Cardiac fibroblast (primary cell): ENCODE measurements around the gene FAM240B.

Experiments used
- DNase-seq, 2 donors: peaks; one replicate each; pipeline versions ENCODE4 v3.0.0 to v3.0.0-alpha.2; 2010; ENCODE audit warnings: low read depth in 2 of 2
- H3K4me3 ChIP-seq, 2 donors: replicated peaks in 1 of 2; 1 replicate in 1 of 2; 2 replicates in 1 of 2; pipeline ENCODE4 v1.5.1; 2011; ENCODE audit warnings: low read depth in 2 of 2, low read length in 2 of 2, mild to moderate bottlenecking in 2 of 2, moderate library complexity in 1 of 2
- CTCF ChIP-seq: IDR thresholded peaks from one replicate; pipeline ENCODE4 v1.5.1; 2011; ENCODE audit warnings: low read depth, mild to moderate bottlenecking, low read length, inconsistent platforms

FAM240B gene

DNA sequence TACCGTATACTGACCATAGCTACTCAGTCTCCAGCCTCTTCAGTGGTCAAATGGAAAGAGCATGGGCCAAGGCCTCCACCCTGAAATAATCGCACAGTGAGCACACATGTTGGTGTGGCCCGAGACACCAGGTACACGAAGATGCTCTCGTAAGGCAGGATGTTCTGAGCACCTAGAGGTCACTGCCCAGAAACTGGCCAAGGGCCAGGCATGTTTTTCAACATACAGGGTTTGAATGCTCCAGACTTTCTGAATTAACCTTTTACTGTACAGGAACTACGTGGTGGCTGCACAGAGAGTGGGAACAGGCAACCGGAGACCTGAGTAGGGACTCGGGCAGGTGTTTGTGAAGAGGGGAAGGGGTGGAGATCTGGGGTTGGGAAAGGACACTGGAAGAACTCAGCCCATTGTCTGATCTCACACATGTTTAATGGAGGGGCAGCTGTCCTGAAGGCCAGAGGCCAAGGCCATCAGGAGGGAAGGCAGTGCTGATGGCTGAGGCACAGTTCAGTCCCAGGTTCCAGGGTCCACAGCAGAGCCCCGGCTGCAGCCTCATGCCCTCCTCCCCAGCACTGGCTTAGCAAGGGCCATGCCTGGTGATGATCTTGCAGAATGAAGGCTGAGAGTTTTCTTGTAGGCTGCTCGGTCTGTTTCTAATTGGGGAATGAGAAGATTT is 51.0 kb downstream of the FAM240B start:
- no peak overlapping the region for H3K4me3 ChIP-seq
- no peak for DNase-seq
- no peak for TF ChIP-seq CTCF

DNA sequence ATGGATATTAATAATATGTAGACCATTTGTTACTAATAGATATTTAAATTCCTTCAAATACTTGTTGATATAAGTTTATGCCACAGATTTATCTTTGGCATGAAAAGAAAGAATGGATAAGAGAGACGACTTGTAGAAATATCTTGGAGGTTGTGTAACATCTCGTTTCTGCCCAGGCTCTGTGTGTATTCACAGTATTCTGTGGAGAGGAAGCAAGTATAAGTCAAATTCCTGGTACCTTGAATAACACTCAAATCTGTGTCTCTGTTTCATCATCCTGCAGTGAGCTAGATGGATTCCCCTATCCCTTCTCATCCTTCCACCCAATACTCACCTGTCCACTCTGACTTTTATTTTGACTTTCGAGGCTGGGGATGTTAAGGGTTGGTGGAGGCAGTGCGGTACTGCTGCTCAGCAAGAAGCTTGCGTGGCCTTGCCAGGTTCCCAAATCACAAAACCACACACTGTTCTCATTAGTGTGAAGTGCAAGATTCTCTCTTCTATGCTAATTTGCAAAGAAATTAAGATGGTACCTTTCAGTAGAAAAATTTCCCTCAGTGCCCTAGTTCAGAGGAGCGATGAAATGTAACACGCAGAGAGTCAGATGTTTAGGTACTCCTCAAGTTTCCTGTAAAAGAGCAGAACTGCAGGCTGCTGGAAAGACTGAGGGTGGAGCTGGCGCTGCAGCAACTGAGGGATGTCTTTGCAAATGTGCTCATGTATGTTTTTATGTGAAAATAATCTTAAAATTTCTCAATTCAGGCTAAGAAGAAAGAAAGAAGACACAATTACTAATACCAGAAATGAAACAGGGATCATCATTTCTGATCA is 57.0 kb downstream of the FAM240B start:
- no peak overlapping the region for H3K4me3 ChIP-seq
- peak; percentile 9 for TF ChIP-seq CTCF
- DNase-seq: peak; percentile 39 to 51

- no peak for DNase-seq
- no peak overlapping the region for H3K4me3 ChIP-seq
- no peak for TF ChIP-seq CTCF
Measured at GRCh38 chr9:38659538-38659937, 60.4 kb downstream of the FAM240B start.

DNA sequence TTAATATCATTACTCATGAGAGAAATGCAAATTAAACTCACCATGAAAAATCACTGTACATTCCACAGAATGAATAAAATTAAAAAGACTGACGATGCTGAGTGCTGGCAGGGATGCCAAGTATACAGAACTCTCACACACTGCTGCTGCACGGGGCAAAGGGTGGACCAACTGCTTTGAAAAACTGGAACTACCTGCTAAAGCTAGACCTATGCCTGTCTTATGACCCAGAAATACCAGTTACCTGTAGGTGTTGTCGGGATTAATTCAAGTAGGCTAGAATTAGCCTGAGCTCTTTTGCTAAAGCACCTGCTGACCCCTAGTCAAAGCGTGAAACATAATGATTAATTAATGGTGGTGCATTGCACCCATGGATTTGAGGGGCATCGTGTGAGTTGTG is 63.0 kb downstream of the FAM240B start:
- no peak overlapping the region for H3K4me3 ChIP-seq
- TF ChIP-seq CTCF: no peak
- no peak for DNase-seq

DNA sequence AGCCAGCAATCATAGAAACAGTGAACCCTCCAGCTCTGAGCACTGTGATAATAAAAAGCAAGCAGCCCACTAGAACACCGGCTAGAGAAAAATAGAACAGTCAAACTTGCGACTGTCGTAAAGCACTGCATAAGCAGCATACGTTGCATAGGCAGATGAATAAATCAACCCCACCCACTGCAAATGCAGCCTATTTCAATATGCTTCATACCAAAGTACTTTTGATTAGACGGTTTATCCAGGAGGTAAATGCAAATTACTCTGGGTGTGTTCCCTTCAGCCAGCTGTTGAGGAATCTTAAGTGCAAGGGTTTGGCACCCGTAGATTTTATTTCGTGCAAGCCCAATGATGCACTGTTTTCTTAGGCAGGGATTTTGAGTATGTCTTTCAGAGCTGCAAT is 67.4 kb downstream of the FAM240B start:
- TF ChIP-seq CTCF: no peak
- no peak overlapping the region for H3K4me3 ChIP-seq
- DNase-seq: no peak

GRCh38 chr9:38652044-38652443 is 67.9 kb downstream of the FAM240B start:
- no peak for DNase-seq
- H3K4me3 ChIP-seq: no peak overlapping the region
- TF ChIP-seq CTCF: no peak
